HT-29 (cell line): ENCODE results near the gene TRMT1. TPM values are rescaled to one million over a fixed set of nuclear protein-coding genes. Genes with fewer than 3 reads are reported as not detected.
A peak's percentile ranks its signal among the peaks of the same experiment; 100 is the strongest.

ENCODE experiments used
- DNase-seq: peaks from one replicate; pipeline ENCODE4 v3.0.0-alpha.2; 2015; ENCODE audit warnings: low spot score
- total RNA-seq: library from RNA; depleted of rRNA; stranded (reverse); fragments of >200 nt; shearing (Covaris generic); gene quantifications from 2 replicates; pipeline ENCODE4 v1.2.3, GENCODE V29; 2014

Gene TRMT1
- total RNA-seq, 1 experiment from 2014 or later: 52.8 TPM

GRCh38 chr19:13072188-13072908 lies 44.2 kb downstream of the TRMT1 start:
- DNase-seq: no peak

- DNase-seq: no peak
Measured at GRCh38 chr19:13071444-13072187, 44.9 kb downstream of the TRMT1 start.

- DNase-seq: no peak
Measured at GRCh38 chr19:13070425-13071140, 46.0 kb downstream of the TRMT1 start.

GRCh38 chr19:13069415-13070359 lies 46.9 kb downstream of the TRMT1 start:
- DNase-seq: no peak

- DNase-seq: no peak
Measured at GRCh38 chr19:13068085-13068846, 48.3 kb downstream of the TRMT1 start.

GRCh38 chr19:13066933-13067807 lies 49.4 kb downstream of the TRMT1 start:
- DNase-seq: no peak

- no peak for DNase-seq
Measured at GRCh38 chr19:13066226-13066625, 50.3 kb downstream of the TRMT1 start.

GRCh38 chr19:13064092-13064489 lies 52.4 kb downstream of the TRMT1 start:
- no peak for DNase-seq

GRCh38 chr19:13063461-13064091 lies 53.0 kb downstream of the TRMT1 start:
- DNase-seq: no peak

- DNase-seq: no peak
Measured at GRCh38 chr19:13062317-13062716, 54.2 kb downstream of the TRMT1 start.

GRCh38 chr19:13060964-13061927 lies 55.3 kb downstream of the TRMT1 start:
- DNase-seq: peak; percentile 86

GRCh38 chr19:13060233-13060963 lies 56.1 kb downstream of the TRMT1 start:
- DNase-seq: peak; percentile 52

- no peak for DNase-seq
Measured at GRCh38 chr19:13058951-13059660, 57.4 kb downstream of the TRMT1 start.

GRCh38 chr19:13057744-13058143 lies 58.8 kb downstream of the TRMT1 start:
- no peak for DNase-seq

GRCh38 chr19:13057147-13057572 lies 59.4 kb downstream of the TRMT1 start:
- DNase-seq: peak; percentile 40

GRCh38 chr19:13056052-13056660 lies 60.4 kb downstream of the TRMT1 start:
- peak; percentile 78 for DNase-seq
